Putamen (tissue), 1 donor: ENCODE data around the gene TPM2.

ENCODE experiments used
- DNase-seq: peaks from one replicate; pipeline ENCODE4 v3.0.0-alpha.2; 2016; ENCODE audit warnings: low spot score

The TPM2 gene

GRCh38 chr9:35718721-35719511 is 29.2 kb upstream of the TPM2 start:
- no peak for DNase-seq

GRCh38 chr9:35717132-35717870 is 27.6 kb upstream of the TPM2 start:
- DNase-seq: no peak

- no peak for DNase-seq
Observed at GRCh38 chr9:35716230-35716629, 26.5 kb upstream of the TPM2 start.

- peak; percentile 66 for DNase-seq
Observed at GRCh38 chr9:35714579-35715252, 25.0 kb upstream of the TPM2 start.

- no peak for DNase-seq
Observed at GRCh38 chr9:35714123-35714522, 24.4 kb upstream of the TPM2 start.

GRCh38 chr9:35713578-35713977 is 23.9 kb upstream of the TPM2 start:
- DNase-seq: no peak

GRCh38 chr9:35712762-35713400 is 23.2 kb upstream of the TPM2 start:
- no peak for DNase-seq

- DNase-seq: no peak
Observed at GRCh38 chr9:35711501-35712428, 22.0 kb upstream of the TPM2 start.

- DNase-seq: no peak
Observed at GRCh38 chr9:35710818-35711500, 21.2 kb upstream of the TPM2 start.

- no peak for DNase-seq
Observed at GRCh38 chr9:35708146-35708545, 18.4 kb upstream of the TPM2 start.

- DNase-seq: no peak
Observed at GRCh38 chr9:35706951-35707350, 17.2 kb upstream of the TPM2 start.

- DNase-seq: no peak
Observed at GRCh38 chr9:35705836-35706430, 16.2 kb upstream of the TPM2 start.

GRCh38 chr9:35705372-35705771 is 15.6 kb upstream of the TPM2 start:
- DNase-seq: no peak

- no peak for DNase-seq
Observed at GRCh38 chr9:35703906-35704672, 14.4 kb upstream of the TPM2 start.

- no peak for DNase-seq
Observed at GRCh38 chr9:35702696-35703095, 13.0 kb upstream of the TPM2 start.

GRCh38 chr9:35700942-35701341 is 11.2 kb upstream of the TPM2 start:
- DNase-seq: no peak

- no peak for DNase-seq
Observed at GRCh38 chr9:35700031-35700430, 10.3 kb upstream of the TPM2 start.

- DNase-seq: no peak
Observed at GRCh38 chr9:35698231-35698630, 8.5 kb upstream of the TPM2 start.

GRCh38 chr9:35697486-35697885 is 7.8 kb upstream of the TPM2 start:
- DNase-seq: no peak
